HEK293 (cell line): ENCODE measurements around the gene AMY2B.

Experiments used
- CTCF ChIA-PET: fragments of 350-600 bp; formaldehyde crosslinking; extraction: SDS; loops from one replicate; lab custom pipeline; 2021; ENCODE audit warnings: antibody characterized with exemption; lab: Yijun Ruan, JAX
- POLR2A ChIA-PET: fragments of 300-600 bp; formaldehyde crosslinking; extraction: SDS; loops from one replicate; lab custom pipeline; 2020; ENCODE audit warnings: antibody characterized with exemption, inconsistent platforms; lab: Yijun Ruan, JAX
- H3K27ac ChIP-seq: fragments of 200-500 bp; sonication (Bioruptor generic); 2 replicates; pipeline ENCODE4 v1.5.1; 2014; ENCODE audit warnings: low read depth, low read length, control low read depth, inconsistent platforms; ENCODE audit errors: extremely low read depth
- H3K36me3 ChIP-seq, 2 experiments: fragments of 200-500 bp in 1 of 2; sonication (Bioruptor generic) in 1 of 2; 1 replicate in 1 of 2; 2 replicates in 1 of 2; pipeline ENCODE4 v1.5.1; 2014 to 2017; ENCODE audit warnings: inconsistent platforms in 2 of 2, low read length in 2 of 2; ENCODE audit not compliant: control insufficient read depth in 2 of 2, insufficient read depth in 1 of 2
- H3K4me1 ChIP-seq: fragments of 200-500 bp; sonication (Bioruptor generic); 2 replicates; pipeline ENCODE4 v1.5.1; 2014; ENCODE audit warnings: mild to moderate bottlenecking, low read length, inconsistent platforms; ENCODE audit not compliant: control insufficient read depth, insufficient read depth
- H3K4me3 ChIP-seq: 2 replicates; pipeline ENCODE4 v1.5.1; 2011; ENCODE audit warnings: low read depth, mild to moderate bottlenecking, control low read depth, low read length, moderate library complexity
- H3K9me3 ChIP-seq: fragments of 200-500 bp; sonication (Bioruptor generic); 2 replicates; pipeline ENCODE4 v1.5.1; 2014; ENCODE audit warnings: low read depth, low read length, inconsistent platforms; ENCODE audit not compliant: control insufficient read depth, insufficient read depth
- IKZF3 ChIP-seq: fragments of 450-650 bp; IDR thresholded peaks from 2 replicates; pipeline ENCODE4 v1.5.0; 2018; ENCODE audit warnings: missing biosample characterization, mild to moderate bottlenecking, missing genetic modification characterization, moderate library complexity
- KLF9 ChIP-seq: fragments of 450-650 bp; formaldehyde crosslinking; IDR thresholded peaks from 2 replicates; pipeline ENCODE4 v1.5.1; 2016; ENCODE audit warnings: missing biosample characterization, missing genetic modification characterization, low read depth
- YY1 ChIP-seq: fragments of 450-650 bp; formaldehyde crosslinking; IDR thresholded peaks from 2 replicates; pipeline ENCODE4 v1.5.1; 2018; ENCODE audit warnings: missing biosample characterization, missing genetic modification characterization
- ZBTB17 ChIP-seq: fragments of 450-650 bp; formaldehyde crosslinking; IDR thresholded peaks from 2 replicates; pipeline ENCODE4 v1.5.1; 2016; ENCODE audit warnings: missing biosample characterization, missing genetic modification characterization
- ZEB2 ChIP-seq: fragments of 450-650 bp; formaldehyde crosslinking; IDR thresholded peaks from 2 replicates; pipeline ENCODE4 v1.5.1; 2016; ENCODE audit warnings: missing biosample characterization, missing genetic modification characterization
- ZNF10 ChIP-seq: fragments of 450-650 bp; formaldehyde crosslinking; IDR thresholded peaks from 2 replicates; pipeline ENCODE4 v1.5.1; 2017; ENCODE audit warnings: missing biosample characterization, missing genetic modification characterization
- ZNF341 ChIP-seq: fragments of 450-650 bp; formaldehyde crosslinking; IDR thresholded peaks from 2 replicates; pipeline ENCODE4; 2016; ENCODE audit warnings: low read depth, missing biosample characterization, missing genetic modification characterization
- ZNF501 ChIP-seq: fragments of 450-650 bp; formaldehyde crosslinking; IDR thresholded peaks from 2 replicates; pipeline ENCODE4 v1.5.1; 2016; ENCODE audit warnings: missing biosample characterization, missing genetic modification characterization
- ZNF529 ChIP-seq: fragments of 450-650 bp; formaldehyde crosslinking; IDR thresholded peaks from 2 replicates; pipeline ENCODE4 v1.5.1; 2017; ENCODE audit warnings: missing genetic modification characterization, missing biosample characterization; ENCODE audit not compliant: insufficient replicate concordance
- ZNF558 ChIP-seq: fragments of 450-650 bp; formaldehyde crosslinking; IDR thresholded peaks from 2 replicates; pipeline ENCODE4 v1.5.1; 2016; ENCODE audit warnings: missing biosample characterization, missing genetic modification characterization
- ZNF561 ChIP-seq: fragments of 450-650 bp; IDR thresholded peaks from 2 replicates; pipeline ENCODE4 v1.5.1; 2018; ENCODE audit warnings: missing biosample characterization, missing genetic modification characterization, borderline replicate concordance
- ZNF571 ChIP-seq: fragments of 450-650 bp; formaldehyde crosslinking; IDR thresholded peaks from 2 replicates; pipeline ENCODE4 v1.5.0; 2017; ENCODE audit warnings: missing biosample characterization, missing genetic modification characterization
- TF ChIP-seq, protein P1 (sequence below): sonication (generic); formaldehyde crosslinking; IDR thresholded peaks from 2 replicates; pipeline ENCODE4 v1.8.1; 2022; ENCODE audit warnings: mild to moderate bottlenecking, moderate library complexity, missing genetic modification reagents
- TF ChIP-seq, protein P2 (sequence below): fragments of 450-650 bp; formaldehyde crosslinking; conservative IDR thresholded peaks from 2 replicates; pipeline ENCODE4 v1.5.1; 2016; ENCODE audit warnings: low read depth, missing biosample characterization, missing genetic modification characterization
- TF ChIP-seq, protein P3 (sequence below): fragments of 450-650 bp; formaldehyde crosslinking; IDR thresholded peaks from 2 replicates; pipeline ENCODE4 v1.5.1; 2016; ENCODE audit warnings: missing biosample characterization, missing genetic modification characterization
- TF ChIP-seq, protein P4 (sequence below): fragments of 450-650 bp; formaldehyde crosslinking; IDR thresholded peaks from 2 replicates; pipeline ENCODE4 v1.5.1; 2016; ENCODE audit warnings: missing biosample characterization, missing genetic modification characterization
- TF ChIP-seq, protein P5 (sequence below): fragments of 450-650 bp; formaldehyde crosslinking; IDR thresholded peaks from 2 replicates; pipeline ENCODE4 v1.5.1; 2017; ENCODE audit warnings: missing biosample characterization, missing genetic modification characterization

AMY2B gene

DNA sequence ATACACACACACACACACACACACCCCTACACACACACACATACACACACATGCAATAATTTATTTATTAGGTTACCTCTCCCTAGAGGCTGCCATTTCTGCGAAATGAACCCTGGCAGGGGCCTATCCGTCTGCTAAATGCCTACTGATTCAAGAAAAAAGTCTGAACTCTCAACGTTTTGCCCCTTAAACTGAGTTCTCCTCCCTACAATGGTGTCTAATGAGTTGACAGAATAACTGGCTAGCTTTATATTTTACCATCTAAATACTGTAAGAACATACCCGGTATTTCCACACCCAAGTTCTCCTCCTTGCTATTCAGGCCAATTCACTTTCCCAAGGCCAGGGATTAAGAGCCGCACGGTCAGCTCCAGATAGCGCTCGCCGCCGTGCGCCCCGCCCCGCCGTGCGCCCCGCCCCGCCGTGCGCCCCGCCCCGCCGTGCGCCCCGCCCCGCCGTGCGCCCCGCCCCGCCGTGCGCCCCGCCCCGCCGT is 46.2 kb upstream of the AMY2B start (continued):
- TF ChIP-seq, protein P1, sequence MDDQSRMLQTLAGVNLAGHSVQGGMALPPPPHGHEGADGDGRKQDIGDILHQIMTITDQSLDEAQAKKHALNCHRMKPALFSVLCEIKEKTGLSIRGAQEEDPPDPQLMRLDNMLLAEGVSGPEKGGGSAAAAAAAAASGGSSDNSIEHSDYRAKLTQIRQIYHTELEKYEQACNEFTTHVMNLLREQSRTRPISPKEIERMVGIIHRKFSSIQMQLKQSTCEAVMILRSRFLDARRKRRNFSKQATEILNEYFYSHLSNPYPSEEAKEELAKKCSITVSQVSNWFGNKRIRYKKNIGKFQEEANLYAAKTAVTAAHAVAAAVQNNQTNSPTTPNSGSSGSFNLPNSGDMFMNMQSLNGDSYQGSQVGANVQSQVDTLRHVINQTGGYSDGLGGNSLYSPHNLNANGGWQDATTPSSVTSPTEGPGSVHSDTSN (CRISPR knock-in tag), result no peak
- TF ChIP-seq, protein P2, sequence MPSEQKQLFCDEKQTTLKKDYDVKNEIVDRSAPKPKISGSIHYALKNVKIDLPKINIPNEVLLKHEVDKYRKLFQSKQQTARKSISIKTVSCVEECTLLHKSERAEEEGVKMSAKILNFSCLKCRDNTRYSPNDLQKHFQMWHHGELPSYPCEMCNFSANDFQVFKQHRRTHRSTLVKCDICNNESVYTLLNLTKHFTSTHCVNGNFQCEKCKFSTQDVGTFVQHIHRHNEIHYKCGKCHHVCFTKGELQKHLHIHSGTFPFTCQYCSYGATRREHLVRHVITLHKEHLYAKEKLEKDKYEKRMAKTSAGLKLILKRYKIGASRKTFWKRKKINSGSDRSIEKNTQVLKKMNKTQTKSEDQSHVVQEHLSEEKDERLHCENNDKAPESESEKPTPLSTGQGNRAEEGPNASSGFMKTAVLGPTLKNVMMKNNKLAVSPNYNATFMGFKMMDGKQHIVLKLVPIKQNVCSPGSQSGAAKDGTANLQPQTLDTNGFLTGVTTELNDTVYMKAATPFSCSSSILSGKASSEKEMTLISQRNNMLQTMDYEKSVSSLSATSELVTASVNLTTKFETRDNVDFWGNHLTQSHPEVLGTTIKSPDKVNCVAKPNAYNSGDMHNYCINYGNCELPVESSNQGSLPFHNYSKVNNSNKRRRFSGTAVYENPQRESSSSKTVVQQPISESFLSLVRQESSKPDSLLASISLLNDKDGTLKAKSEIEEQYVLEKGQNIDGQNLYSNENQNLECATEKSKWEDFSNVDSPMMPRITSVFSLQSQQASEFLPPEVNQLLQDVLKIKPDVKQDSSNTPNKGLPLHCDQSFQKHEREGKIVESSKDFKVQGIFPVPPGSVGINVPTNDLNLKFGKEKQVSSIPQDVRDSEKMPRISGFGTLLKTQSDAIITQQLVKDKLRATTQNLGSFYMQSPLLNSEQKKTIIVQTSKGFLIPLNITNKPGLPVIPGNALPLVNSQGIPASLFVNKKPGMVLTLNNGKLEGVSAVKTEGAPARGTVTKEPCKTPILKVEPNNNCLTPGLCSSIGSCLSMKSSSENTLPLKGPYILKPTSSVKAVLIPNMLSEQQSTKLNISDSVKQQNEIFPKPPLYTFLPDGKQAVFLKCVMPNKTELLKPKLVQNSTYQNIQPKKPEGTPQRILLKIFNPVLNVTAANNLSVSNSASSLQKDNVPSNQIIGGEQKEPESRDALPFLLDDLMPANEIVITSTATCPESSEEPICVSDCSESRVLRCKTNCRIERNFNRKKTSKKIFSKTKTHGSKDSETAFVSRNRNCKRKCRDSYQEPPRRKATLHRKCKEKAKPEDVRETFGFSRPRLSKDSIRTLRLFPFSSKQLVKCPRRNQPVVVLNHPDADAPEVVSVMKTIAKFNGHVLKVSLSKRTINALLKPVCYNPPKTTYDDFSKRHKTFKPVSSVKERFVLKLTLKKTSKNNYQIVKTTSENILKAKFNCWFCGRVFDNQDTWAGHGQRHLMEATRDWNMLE (tag by site-specific recombination), result no peak
- no peak for TF ChIP-seq ZNF561
- no peak for TF ChIP-seq ZNF529 (tag by site-specific recombination)
- TF ChIP-seq, protein P3, sequence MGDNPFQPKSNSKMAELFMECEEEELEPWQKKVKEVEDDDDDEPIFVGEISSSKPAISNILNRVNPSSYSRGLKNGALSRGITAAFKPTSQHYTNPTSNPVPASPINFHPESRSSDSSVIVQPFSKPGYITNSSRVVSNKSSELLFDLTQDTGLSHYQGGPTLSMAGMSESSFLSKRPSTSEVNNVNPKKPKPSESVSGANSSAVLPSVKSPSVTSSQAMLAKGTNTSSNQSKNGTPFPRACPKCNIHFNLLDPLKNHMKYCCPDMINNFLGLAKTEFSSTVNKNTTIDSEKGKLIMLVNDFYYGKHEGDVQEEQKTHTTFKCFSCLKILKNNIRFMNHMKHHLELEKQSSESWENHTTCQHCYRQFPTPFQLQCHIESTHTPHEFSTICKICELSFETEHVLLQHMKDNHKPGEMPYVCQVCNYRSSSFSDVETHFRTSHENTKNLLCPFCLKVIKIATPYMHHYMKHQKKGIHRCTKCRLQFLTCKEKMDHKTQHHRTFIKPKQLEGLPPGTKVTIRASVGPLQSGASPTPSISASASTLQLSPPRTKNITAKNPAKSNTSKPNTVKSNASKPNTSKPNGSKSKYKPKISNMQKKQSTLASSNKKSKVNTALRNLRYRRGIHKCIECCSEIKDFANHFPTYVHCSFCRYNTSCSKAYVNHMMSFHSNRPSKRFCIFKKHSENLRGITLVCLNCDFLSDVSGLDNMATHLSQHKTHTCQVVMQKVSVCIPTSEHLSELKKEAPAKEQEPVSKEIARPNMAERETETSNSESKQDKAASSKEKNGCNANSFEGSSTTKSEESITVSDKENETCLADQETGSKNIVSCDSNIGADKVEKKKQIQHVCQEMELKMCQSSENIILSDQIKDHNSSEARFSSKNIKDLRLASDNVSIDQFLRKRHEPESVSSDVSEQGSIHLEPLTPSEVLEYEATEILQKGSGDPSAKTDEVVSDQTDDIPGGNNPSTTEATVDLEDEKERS (tag by site-specific recombination), result no peak
- no peak for TF ChIP-seq ZNF10 (tag by site-specific recombination)

DNA sequence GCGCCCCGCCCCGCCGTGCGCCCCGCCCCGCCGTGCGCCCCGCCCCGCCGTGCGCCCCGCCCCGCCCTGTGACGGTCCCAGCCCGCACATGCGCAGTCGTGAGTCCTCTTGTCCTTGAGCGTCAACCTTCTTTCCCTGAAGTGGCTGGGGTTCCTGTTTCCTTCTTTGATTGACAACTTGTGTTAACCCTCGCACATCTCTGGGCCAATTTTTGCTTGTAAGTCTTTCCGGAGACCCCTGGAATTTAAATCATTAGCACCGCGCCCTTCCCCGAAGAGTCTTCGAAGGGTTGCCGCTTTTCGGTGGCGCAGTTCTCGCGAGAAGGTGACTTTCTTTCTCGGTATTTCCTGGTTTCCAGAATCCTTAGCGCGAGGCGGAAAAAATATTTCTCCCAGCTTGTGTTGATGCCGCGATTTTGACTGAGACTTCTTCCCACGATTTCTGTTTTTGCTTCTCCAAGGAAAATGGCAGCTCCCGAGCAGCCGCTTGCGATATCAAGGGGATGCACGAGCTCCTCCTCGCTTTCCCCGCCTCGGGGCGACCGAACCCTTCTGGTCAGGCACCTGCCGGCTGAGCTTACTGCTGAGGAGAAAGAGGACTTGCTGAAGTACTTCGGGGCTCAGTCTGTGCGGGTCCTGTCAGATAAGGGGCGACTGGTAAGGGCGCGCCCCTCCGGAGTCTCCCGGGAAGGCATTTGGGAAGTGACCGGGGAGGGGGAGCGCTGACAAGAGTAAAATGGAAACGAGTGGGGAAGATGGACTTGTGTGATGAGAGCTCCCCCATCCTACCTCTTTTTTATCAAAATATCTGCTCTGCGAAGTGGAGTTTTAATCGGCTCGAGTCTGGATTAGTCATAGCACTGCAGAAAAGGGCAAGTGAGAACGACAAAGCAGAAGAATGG is 45.5 kb upstream of the AMY2B start, which contains the start of gene RNPC3:
TSS of gene RNPC3 (plus strand) at position 93 of the 901 bp plus-strand sequence. CDS start at position 465, 372 bp downstream.
- peak within 1 kb of the TSS; percentile 95 for H3K4me3 ChIP-seq
- POLR2A ChIA-PET, result interaction anchor here (0.6 kb wide), 1 partner anchor 24 kb away, joined by 5 read pairs; no protein-coding TSS in a partner anchor
- H3K36me3 ChIP-seq, result peaks cover 0 to 25% of the 10 kb centered on the region in 2 experiments; a peak in 1 of 3 replicates
- CTCF ChIA-PET, result interaction anchor here (0.5 to 3.4 kb wide), 3 partner anchors 11 to 1929 kb away, joined by 3 to 11 read pairs (median 3); no protein-coding TSS in a partner anchor
- H3K9me3 ChIP-seq, result no peaks in the 10 kb centered on the region
- H3K4me1 ChIP-seq, result no peaks in the 10 kb centered on the region
- H3K27ac ChIP-seq, result peak within 1 kb of the TSS; percentile 84
- TF ChIP-seq ZNF561 (peak; percentile 99), ZNF571 (tag by site-specific recombination) (no peak), ZNF558 (tag by site-specific recombination) (peak; percentile 42; the same call in 1 of the 2 replicates), ZNF501 (tag by site-specific recombination) (0 out of 2 replicates have a peak, but pooled peaks have one; percentile 42), KLF9 (tag by site-specific recombination) (peak; percentile 22; the same call in 1 of the 2 replicates), IKZF3 (tag by site-specific recombination) (peak; percentile 70), ZBTB17 (tag by site-specific recombination) (peak; percentile 77), ZNF341 (tag by site-specific recombination) (peak; percentile 67), ZEB2 (tag by site-specific recombination) (peak; percentile 62; the same call in 1 of the 2 replicates), YY1 (tag by site-specific recombination) (peak; percentile 78)
- TF ChIP-seq, protein P4, sequence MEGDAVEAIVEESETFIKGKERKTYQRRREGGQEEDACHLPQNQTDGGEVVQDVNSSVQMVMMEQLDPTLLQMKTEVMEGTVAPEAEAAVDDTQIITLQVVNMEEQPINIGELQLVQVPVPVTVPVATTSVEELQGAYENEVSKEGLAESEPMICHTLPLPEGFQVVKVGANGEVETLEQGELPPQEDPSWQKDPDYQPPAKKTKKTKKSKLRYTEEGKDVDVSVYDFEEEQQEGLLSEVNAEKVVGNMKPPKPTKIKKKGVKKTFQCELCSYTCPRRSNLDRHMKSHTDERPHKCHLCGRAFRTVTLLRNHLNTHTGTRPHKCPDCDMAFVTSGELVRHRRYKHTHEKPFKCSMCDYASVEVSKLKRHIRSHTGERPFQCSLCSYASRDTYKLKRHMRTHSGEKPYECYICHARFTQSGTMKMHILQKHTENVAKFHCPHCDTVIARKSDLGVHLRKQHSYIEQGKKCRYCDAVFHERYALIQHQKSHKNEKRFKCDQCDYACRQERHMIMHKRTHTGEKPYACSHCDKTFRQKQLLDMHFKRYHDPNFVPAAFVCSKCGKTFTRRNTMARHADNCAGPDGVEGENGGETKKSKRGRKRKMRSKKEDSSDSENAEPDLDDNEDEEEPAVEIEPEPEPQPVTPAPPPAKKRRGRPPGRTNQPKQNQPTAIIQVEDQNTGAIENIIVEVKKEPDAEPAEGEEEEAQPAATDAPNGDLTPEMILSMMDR (tag by site-specific recombination), result peak; percentile 32; the same call in 1 of the 2 replicates
- TF ChIP-seq, protein P5, sequence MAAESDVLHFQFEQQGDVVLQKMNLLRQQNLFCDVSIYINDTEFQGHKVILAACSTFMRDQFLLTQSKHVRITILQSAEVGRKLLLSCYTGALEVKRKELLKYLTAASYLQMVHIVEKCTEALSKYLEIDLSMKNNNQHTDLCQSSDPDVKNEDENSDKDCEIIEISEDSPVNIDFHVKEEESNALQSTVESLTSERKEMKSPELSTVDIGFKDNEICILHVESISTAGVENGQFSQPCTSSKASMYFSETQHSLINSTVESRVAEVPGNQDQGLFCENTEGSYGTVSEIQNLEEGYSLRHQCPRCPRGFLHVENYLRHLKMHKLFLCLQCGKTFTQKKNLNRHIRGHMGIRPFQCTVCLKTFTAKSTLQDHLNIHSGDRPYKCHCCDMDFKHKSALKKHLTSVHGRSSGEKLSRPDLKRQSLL (tag by site-specific recombination), result no peak
